GM23338 (cell line): ENCODE data around the gene GNB4. TPM values are rescaled to one million over a fixed set of nuclear protein-coding genes. Genes with fewer than 3 reads are reported as not detected.

ENCODE experiments used
- ATAC-seq: fragments of 200-7000 bp; cut with Tn5 transposase; 3 replicates; pipeline ENCODE4 v1.9.1; 2020
- DNase-seq: peaks from one replicate; pipeline ENCODE4 v3.0.0-alpha.2; 2015; ENCODE audit warnings: low spot score
- H2AFZ ChIP-seq: fragments of 200-600 bp; sonication (generic); 2 replicates; pipeline ENCODE4 v1.8.0; 2016; ENCODE audit warnings: antibody characterized with exemption, mild to moderate bottlenecking, moderate library complexity
- H3F3A ChIP-seq: fragments of 200-600 bp; sonication (generic); replicated peaks from 2 replicates; pipeline ENCODE4 v1.8.0; 2017; ENCODE audit warnings: antibody characterized with exemption, mixed run types, low read depth
- H3K27ac ChIP-seq: fragments of 200-600 bp; sonication (generic); 2 replicates; pipeline ENCODE4 v1.6.1; 2016; ENCODE audit warnings: low read depth
- H3K27me3 ChIP-seq: fragments of 200-600 bp; sonication (generic); 2 replicates; pipeline ENCODE4 v1.8.0; 2016; ENCODE audit warnings: mild to moderate bottlenecking, mixed run types, moderate library complexity; ENCODE audit not compliant: insufficient read depth
- H3K36me3 ChIP-seq: fragments of 200-600 bp; sonication (generic); 2 replicates; pipeline ENCODE4 v1.8.0; 2016; ENCODE audit warnings: mild to moderate bottlenecking; ENCODE audit not compliant: insufficient read depth
- H3K4me1 ChIP-seq: fragments of 200-600 bp; sonication (generic); 2 replicates; pipeline ENCODE4 v1.8.0; 2016; ENCODE audit warnings: mild to moderate bottlenecking, moderate library complexity; ENCODE audit not compliant: insufficient read depth
- H3K4me2 ChIP-seq: fragments of 200-600 bp; sonication (generic); 2 replicates; pipeline ENCODE4 v1.7.1; 2017; ENCODE audit warnings: mixed run types
- H3K4me3 ChIP-seq: fragments of 200-600 bp; sonication (generic); 2 replicates; pipeline ENCODE4 v1.6.1; 2016; ENCODE audit warnings: mixed run types
- H3K79me2 ChIP-seq: fragments of 200-600 bp; sonication (generic); replicated peaks from 2 replicates; pipeline ENCODE4 v1.8.0; 2017; ENCODE audit warnings: mild to moderate bottlenecking; ENCODE audit not compliant: insufficient read depth
- H3K9me2 ChIP-seq: fragments of 200-600 bp; sonication (generic); 2 replicates; pipeline ENCODE4 v1.8.0; 2017; ENCODE audit not compliant: insufficient read depth
- H4K20me1 ChIP-seq: fragments of 200-600 bp; sonication (generic); replicated peaks from 2 replicates; pipeline ENCODE4 v1.8.0; 2017; ENCODE audit warnings: mild to moderate bottlenecking; ENCODE audit not compliant: insufficient read depth
- H3K27ac Mint-ChIP-seq: 2 replicates; pipeline ENCODE4 v1.8.0; 2020; ENCODE audit warnings: inconsistent platforms, mild to moderate bottlenecking, moderate library complexity, mixed read lengths
- H3K27me3 Mint-ChIP-seq: 3 replicates; pipeline ENCODE4 v1.8.0; 2022; ENCODE audit warnings: low read depth, mild to moderate bottlenecking, moderate library complexity, mixed read lengths, inconsistent platforms; ENCODE audit not compliant: insufficient read depth, poor library complexity
- H3K36me3 Mint-ChIP-seq: 3 replicates; pipeline ENCODE4 v1.8.0; 2021; ENCODE audit warnings: low read depth, mild to moderate bottlenecking, inconsistent platforms, moderate library complexity, mixed read lengths
- H3K4me1 Mint-ChIP-seq: 3 replicates; pipeline ENCODE4 v1.8.0; 2020; ENCODE audit warnings: mild to moderate bottlenecking, inconsistent platforms, mixed read lengths
- H3K4me3 Mint-ChIP-seq: 3 replicates; pipeline ENCODE4 v1.8.0; 2021; ENCODE audit warnings: moderate library complexity, mild to moderate bottlenecking, inconsistent platforms, mixed read lengths
- H3K9me3 Mint-ChIP-seq: 3 replicates; pipeline ENCODE4 v1.8.0; 2020; ENCODE audit warnings: moderate library complexity, mild to moderate bottlenecking, inconsistent platforms, mixed read lengths
- CREB1 ChIP-seq: fragments of 250-450 bp; sonication (Bioruptor Pico); IDR thresholded peaks from 2 replicates; pipeline ENCODE4 v1.5.0; 2020; ENCODE audit warnings: low read depth, mild to moderate bottlenecking, moderate library complexity
- EZH2 ChIP-seq: fragments of 200-600 bp; sonication (generic); IDR thresholded peaks from one replicate; pipeline ENCODE4 v1.8.0; 2017; ENCODE audit warnings: antibody characterized with exemption, mild to moderate bottlenecking, low read depth; ENCODE audit not compliant: unreplicated experiment
- EZH2phosphoT487 ChIP-seq: fragments of 200-600 bp; sonication (generic); IDR thresholded peaks from one replicate; pipeline ENCODE4 v1.8.1; 2018; ENCODE audit warnings: antibody characterized with exemption; ENCODE audit not compliant: unreplicated experiment
- JUNB ChIP-seq: IDR thresholded peaks from one replicate; pipeline ENCODE4 v1.6.1; 2016; ENCODE audit warnings: antibody characterized with exemption; ENCODE audit not compliant: unreplicated experiment
- NANOG ChIP-seq: IDR thresholded peaks from 2 replicates; pipeline ENCODE4 v1.6.1; 2016; ENCODE audit warnings: antibody characterized with exemption, borderline replicate concordance
- POLR2AphosphoS5 ChIP-seq: IDR thresholded peaks from 2 replicates; pipeline ENCODE4 v1.6.1; 2016; ENCODE audit warnings: antibody characterized with exemption, low read depth
- REST ChIP-seq: IDR thresholded peaks from one replicate; pipeline ENCODE4 v1.6.1; 2018; ENCODE audit warnings: antibody characterized with exemption; ENCODE audit not compliant: unreplicated experiment
- STAT1 ChIP-seq: IDR thresholded peaks from one replicate; pipeline ENCODE4 v1.6.1; 2016; ENCODE audit warnings: antibody characterized with exemption; ENCODE audit not compliant: unreplicated experiment
- ZNF331 ChIP-seq: fragments of 250-450 bp; sonication (Bioruptor Pico); IDR thresholded peaks from 2 replicates; pipeline ENCODE4 v1.5.0; 2020; ENCODE audit warnings: low read depth, mild to moderate bottlenecking, moderate library complexity
- polyA plus RNA-seq: library from polyadenylated mRNA; unstranded; fragments of >200 nt; fragmentation: Nextera tagmentation; extraction: Ambion mirVana; gene quantifications from 2 replicates; pipeline ENCODE4 v1.2.1, GENCODE V29; 2016
- total RNA-seq: library from RNA; depleted of rRNA; stranded (reverse); fragments of >200 nt; shearing (Covaris generic); gene quantifications from 2 replicates; pipeline ENCODE4 v1.2.3, GENCODE V29; 2014
- TF ChIP-seq, protein P1 (sequence below): fragments of 250-450 bp; sonication (Bioruptor Pico); IDR thresholded peaks from 2 replicates; pipeline ENCODE4 v1.5.0; 2020; ENCODE audit warnings: mild to moderate bottlenecking, moderate library complexity

The GNB4 gene
- total and polyA plus RNA-seq, 2 experiments from 2014 or later = 11.3 to 28.4 TPM

- Mint-ChIP-seq H3K9me3 (no peaks in the 10 kb centered on the region), H3K27ac (no peak overlapping the region), H3K4me3 (no peak overlapping the region), H3K36me3 (peaks cover 9% of the 10 kb centered on the region; the same call in 2 of the 3 replicates), H3K27me3 (peaks cover 3% of the 10 kb centered on the region), H3K4me1 (peaks cover 10% of the 10 kb centered on the region; the same call in 2 of the 3 replicates)
- peaks cover 24% of the 10 kb centered on the region for H3K79me2 ChIP-seq
- DNase-seq (no peak), ATAC-seq (no peak)
- H2AFZ ChIP-seq = no peak overlapping the region
- no peaks in the 10 kb centered on the region for H3F3A ChIP-seq
- H3K27me3 ChIP-seq = no peaks in the 10 kb centered on the region
- no peaks in the 10 kb centered on the region for H3K36me3 ChIP-seq
- no peaks in the 10 kb centered on the region; the same call in 1 of the 2 replicates for H4K20me1 ChIP-seq
- no peaks in the 10 kb centered on the region for H3K4me1 ChIP-seq
- H3K4me3 ChIP-seq = no peak overlapping the region
- H3K9me2 ChIP-seq = no peaks in the 10 kb centered on the region
- TF ChIP-seq CREB1 (CRISPR knock-in tag) (no peak), EZH2 (no peak), POLR2AphosphoS5 (no peak)
- no peak overlapping the region for H3K4me2 ChIP-seq
- no peak overlapping the region for H3K27ac ChIP-seq
These were observed 22.3 kb downstream of the GNB4 start for GRCh38 chr3:179428876-179429548.

DNA sequence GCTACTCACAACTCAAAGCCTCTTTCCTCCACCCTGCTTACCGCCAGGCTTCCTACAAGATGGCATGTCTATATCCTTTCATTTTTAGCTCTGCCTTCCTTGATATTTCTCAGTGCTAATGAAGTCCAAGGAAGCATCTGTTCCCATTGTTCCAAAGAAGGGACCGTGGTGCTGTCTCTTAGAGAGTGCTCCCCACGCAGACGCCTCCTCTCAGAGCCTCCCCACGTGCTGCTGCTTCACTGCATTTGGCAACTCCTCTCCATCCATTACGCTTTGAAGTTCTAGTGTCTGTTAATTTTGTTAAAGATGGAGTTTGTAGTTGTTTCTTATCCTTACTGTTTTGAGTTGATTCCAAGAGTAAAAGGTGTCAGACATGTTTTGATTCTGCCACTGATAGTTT is 26.2 kb downstream of the GNB4 start:
- Histone ChIP-seq H3K79me2 (0 out of 2 replicates have a peak, but pooled peaks cover 4% of the 10 kb centered on the region), H4K20me1 (no peaks in the 10 kb centered on the region), H3K4me2 (no peak overlapping the region), H3K9me2 (no peaks in the 10 kb centered on the region), H3K27ac (no peak overlapping the region), H3K4me1 (no peaks in the 10 kb centered on the region), H3K36me3 (no peaks in the 10 kb centered on the region), H3F3A (no peaks in the 10 kb centered on the region), H3K27me3 (no peaks in the 10 kb centered on the region), H2AFZ (no peak overlapping the region), H3K4me3 (no peak overlapping the region)
- Mint-ChIP-seq H3K9me3 (no peaks in the 10 kb centered on the region), H3K27me3 (peaks cover 3% of the 10 kb centered on the region), H3K36me3 (peaks cover 14% of the 10 kb centered on the region; the same call in 2 of the 3 replicates), H3K27ac (no peak overlapping the region), H3K4me1 (no peaks in the 10 kb centered on the region), H3K4me3 (no peak overlapping the region)
- no peak for ATAC-seq
- no peak for DNase-seq
- no peak for TF ChIP-seq EZH2
- no peak for TF ChIP-seq EZH2phosphoT487
- TF ChIP-seq POLR2AphosphoS5 = no peak
- TF ChIP-seq, protein P1, sequence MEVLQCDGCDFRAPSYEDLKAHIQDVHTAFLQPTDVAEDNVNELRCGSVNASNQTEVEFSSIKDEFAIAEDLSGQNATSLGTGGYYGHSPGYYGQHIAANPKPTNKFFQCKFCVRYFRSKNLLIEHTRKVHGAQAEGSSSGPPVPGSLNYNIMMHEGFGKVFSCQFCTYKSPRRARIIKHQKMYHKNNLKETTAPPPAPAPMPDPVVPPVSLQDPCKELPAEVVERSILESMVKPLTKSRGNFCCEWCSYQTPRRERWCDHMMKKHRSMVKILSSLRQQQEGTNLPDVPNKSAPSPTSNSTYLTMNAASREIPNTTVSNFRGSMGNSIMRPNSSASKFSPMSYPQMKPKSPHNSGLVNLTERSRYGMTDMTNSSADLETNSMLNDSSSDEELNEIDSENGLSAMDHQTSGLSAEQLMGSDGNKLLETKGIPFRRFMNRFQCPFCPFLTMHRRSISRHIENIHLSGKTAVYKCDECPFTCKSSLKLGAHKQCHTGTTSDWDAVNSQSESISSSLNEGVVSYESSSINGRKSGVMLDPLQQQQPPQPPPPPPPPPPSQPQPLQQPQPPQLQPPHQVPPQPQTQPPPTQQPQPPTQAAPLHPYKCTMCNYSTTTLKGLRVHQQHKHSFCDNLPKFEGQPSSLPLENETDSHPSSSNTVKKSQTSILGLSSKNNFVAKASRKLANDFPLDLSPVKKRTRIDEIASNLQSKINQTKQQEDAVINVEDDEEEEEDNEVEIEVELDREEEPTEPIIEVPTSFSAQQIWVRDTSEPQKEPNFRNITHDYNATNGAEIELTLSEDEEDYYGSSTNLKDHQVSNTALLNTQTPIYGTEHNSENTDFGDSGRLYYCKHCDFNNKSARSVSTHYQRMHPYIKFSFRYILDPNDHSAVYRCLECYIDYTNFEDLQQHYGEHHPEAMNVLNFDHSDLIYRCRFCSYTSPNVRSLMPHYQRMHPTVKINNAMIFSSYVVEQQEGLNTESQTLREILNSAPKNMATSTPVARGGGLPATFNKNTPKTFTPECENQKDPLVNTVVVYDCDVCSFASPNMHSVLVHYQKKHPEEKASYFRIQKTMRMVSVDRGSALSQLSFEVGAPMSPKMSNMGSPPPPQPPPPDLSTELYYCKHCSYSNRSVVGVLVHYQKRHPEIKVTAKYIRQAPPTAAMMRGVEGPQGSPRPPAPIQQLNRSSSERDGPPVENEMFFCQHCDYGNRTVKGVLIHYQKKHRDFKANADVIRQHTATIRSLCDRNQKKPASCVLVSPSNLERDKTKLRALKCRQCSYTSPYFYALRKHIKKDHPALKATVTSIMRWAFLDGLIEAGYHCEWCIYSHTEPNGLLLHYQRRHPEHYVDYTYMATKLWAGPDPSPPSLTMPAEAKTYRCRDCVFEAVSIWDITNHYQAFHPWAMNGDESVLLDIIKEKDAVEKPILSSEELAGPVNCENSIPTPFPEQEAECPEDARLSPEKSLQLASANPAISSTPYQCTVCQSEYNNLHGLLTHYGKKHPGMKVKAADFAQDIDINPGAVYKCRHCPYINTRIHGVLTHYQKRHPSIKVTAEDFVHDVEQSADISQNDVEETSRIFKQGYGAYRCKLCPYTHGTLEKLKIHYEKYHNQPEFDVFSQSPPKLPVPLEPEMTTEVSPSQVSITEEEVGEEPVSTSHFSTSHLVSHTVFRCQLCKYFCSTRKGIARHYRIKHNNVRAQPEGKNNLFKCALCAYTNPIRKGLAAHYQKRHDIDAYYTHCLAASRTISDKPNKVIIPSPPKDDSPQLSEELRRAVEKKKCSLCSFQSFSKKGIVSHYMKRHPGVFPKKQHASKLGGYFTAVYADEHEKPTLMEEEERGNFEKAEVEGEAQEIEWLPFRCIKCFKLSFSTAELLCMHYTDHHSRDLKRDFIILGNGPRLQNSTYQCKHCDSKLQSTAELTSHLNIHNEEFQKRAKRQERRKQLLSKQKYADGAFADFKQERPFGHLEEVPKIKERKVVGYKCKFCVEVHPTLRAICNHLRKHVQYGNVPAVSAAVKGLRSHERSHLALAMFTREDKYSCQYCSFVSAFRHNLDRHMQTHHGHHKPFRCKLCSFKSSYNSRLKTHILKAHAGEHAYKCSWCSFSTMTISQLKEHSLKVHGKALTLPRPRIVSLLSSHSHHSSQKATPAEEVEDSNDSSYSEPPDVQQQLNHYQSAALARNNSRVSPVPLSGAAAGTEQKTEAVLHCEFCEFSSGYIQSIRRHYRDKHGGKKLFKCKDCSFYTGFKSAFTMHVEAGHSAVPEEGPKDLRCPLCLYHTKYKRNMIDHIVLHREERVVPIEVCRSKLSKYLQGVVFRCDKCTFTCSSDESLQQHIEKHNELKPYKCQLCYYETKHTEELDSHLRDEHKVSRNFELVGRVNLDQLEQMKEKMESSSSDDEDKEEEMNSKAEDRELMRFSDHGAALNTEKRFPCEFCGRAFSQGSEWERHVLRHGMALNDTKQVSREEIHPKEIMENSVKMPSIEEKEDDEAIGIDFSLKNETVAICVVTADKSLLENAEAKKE = no peak
- no peak for TF ChIP-seq JUNB
- no peak for TF ChIP-seq ZNF331 (CRISPR knock-in tag)
- no peak for TF ChIP-seq REST
- no peak for TF ChIP-seq STAT1
- no peak for TF ChIP-seq NANOG
